Neural progenitor cell (in vitro differentiated cells): ENCODE data around the gene CCDC171.

Experiments used
- CTCF ChIP-seq: fragments of 200-600 bp; sonication (generic); IDR thresholded peaks from 2 replicates; pipeline ENCODE4 v1.5.1; 2017; ENCODE audit warnings: antibody characterized with exemption, mild to moderate bottlenecking
- EZH2phosphoT487 ChIP-seq: fragments of 200-600 bp; sonication (generic); IDR thresholded peaks from 2 replicates; pipeline ENCODE4 v1.6.1; 2017; ENCODE audit warnings: antibody characterized with exemption

GRCh38 chr9:15977438-15977837 is 424.6 kb downstream of the CCDC171 start:
- TF ChIP-seq CTCF (no peak), EZH2phosphoT487 (no peak)
